PFSK-1 (cell line): ENCODE results near the gene XPO6.

ENCODE experiments used
- FOXP2 ChIP-seq: optimal IDR thresholded peaks from 2 replicates; pipeline ENCODE3; 2011; ENCODE audit warnings: borderline replicate concordance, control low read depth, inconsistent platforms; ENCODE audit not compliant: insufficient read depth; ENCODE audit errors: extremely low read length, extremely low read depth
- POLR2AphosphoS5 ChIP-seq: IDR thresholded peaks from 2 replicates; pipeline ENCODE4 v1.6.1; 2012; ENCODE audit warnings: low read depth, mild to moderate bottlenecking, control low read depth, low read length, moderate library complexity
- REST ChIP-seq, 2 experiments: IDR thresholded peaks; 2 replicates each; pipeline versions ENCODE4 v1.6.1 to v1.8.0; 2011 to 2012; ENCODE audit warnings: low read depth in 2 of 2, low read length in 2 of 2, control low read depth in 1 of 2, inconsistent platforms in 1 of 2, mild to moderate bottlenecking in 1 of 2, moderate library complexity in 1 of 2; ENCODE audit not compliant: insufficient read depth in 1 of 2
- TAF1 ChIP-seq: IDR thresholded peaks from 2 replicates; pipeline ENCODE4 v1.6.1; 2012; ENCODE audit warnings: low read length, control low read depth, borderline replicate concordance; ENCODE audit not compliant: insufficient read depth

GRCh38 chr16:28096983-28097899 is 114.5 kb downstream of the XPO6 start:
- TF ChIP-seq REST (IDR thresholded peaks at IDR 0.05; ENCODE audit: insufficient read depth in 1 of 2, low read depth in 2 of 2, low read length in 2 of 2) (no peak), TAF1 (no peak), POLR2AphosphoS5 (no peak), FOXP2 (no peak)
